ENCODE measurements around the gene CIC.
"Not testable (repeated sequence)": the region's sequence is repeated elsewhere in the genome, so short reads cannot be mapped to it uniquely, and the experiment has no call there.

Gene CIC

GRCh38 chr19:42255766-42256745 lies 13.0 kb upstream of the CIC start:
- DNase-seq (ENCODE audit: low read depth, low spot score): no peak

- DNase-seq (ENCODE audit: low read depth, low spot score): not testable (repeated sequence)
These were observed 11.2 kb upstream of the CIC start for GRCh38 chr19:42257842-42258241.

DNA sequence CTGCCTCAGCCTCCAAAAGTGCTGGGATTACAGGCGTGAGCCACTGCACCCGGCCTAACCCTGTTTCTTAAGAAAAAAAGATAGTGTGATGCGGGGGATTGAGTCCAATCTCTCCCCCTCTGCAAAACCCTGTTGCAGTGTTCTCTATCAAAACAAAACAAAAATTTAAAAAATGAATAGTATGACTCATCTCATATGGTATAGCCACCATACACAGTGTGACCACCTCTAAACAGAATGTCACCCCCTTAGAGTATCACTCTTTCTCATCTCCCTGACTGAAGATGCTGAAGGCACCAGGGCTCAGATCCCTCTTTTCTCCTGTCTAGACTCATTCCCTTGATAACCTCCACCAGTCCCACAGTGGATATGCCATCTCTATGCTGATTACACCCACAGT lies 7.3 kb upstream of the CIC start:
- DNase-seq (ENCODE audit: low read depth, low spot score): no peak

- not testable (repeated sequence) for DNase-seq (ENCODE audit: low read depth, low spot score)
These were observed 2.9 kb upstream of the CIC start for GRCh38 chr19:42266105-42266504.

DNA sequence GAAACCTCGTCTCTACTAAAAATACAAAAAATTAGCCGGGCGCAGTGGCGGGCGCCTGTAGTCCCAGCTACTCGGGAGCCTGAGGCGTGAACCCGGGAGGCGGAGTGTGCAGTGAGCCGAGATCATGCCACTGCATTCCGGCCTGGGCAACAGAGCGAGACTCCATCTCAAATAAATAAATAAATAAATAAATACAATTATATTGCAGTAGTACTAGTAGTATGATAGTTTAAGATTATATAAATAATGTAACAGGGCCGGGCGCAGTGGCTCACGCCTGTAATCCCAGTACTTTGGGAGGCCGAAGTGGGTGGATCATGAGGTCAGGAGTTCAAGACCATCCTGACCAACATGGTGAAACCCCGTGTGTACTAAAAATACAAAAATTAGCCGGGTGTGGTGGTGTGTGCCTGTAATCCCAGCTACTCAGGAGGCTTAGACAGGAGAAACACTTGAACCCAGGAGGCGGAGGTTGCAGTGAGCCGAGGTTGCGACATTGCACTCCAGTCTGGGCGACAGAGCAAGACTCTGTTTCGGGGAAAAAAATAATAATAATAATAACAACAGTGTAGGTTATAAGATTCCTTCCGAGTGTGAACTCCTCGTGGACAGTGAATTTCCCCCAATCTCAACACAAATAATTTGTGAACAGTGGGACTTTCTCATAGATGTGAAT lies 2.0 kb upstream of the CIC start:
- not testable (repeated sequence) for DNase-seq (ENCODE audit: low read depth, low spot score)

DNA sequence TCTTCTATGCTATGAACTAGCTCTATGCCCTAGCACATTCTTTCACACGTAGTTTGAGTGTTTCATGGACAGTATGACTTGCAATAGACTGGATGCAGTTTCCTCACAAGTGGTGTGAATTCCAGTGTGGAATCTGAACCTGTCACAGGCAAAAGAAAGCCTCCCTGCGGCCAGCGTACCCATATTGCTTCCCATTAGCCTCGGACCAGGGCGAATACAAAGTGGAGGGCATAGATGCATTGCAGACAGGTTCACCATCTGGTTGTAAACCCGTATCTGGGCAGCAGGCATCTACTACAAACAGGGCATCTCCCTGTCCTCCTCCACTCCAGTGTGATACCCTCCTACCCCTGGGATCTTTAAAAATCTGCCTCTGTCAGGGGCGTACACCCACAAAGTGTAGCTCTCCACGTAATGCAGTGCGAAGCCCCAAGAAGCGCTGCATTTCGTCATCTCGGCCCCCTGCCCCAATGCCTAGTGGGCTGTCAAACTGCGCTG lies 1.4 kb upstream of the CIC start:
- no peak for DNase-seq (ENCODE audit: low read depth, low spot score)

- peak; percentile 97 for DNase-seq (ENCODE audit: low read depth, low spot score)
These were observed 829 bp upstream of the CIC start for GRCh38 chr19:42268142-42268703.

DNA sequence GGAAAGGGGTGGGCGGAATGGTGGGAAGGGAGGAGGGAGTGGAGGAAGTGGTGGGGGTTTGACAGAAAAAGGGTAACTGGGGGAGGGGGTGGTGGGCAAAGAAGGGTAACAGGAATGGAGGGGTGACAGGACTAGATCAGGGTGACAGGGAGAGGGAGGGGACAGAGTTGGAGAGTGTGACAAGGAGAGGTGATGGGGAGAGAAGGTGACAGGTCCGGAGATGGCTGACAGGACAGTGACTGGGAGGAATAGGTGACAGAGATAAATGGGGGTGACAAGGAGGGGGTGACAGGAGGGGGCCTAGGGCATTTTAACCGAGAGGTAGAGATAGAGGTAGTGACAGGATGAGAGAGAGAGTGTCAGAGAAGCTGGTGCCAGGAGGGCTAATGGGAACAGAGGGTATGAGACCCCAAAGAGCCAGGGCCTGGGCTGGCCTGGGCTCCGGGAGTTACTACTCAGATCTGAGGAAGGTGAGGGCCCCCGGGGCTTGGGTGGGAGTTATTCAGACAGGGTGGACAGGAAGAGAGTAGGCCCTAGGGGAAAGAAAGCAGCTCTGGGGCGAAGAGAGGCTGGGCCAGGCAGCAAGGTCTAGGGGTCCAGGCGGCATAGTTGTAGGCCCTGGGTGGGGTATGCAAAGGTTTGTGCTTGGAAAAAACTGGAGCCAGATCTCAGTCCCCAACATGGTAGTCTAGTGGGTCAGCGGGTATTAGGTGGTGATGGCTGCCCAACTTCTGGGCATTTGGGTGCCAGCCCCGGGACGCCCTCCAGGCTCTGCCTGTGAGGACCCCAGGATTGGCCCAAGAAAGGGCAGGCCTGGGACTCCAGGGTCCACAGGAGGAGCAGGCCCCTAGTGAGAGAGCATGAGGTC lies 660 bp downstream of the CIC start:
- no peak for DNase-seq (ENCODE audit: low read depth, low spot score)

GRCh38 chr19:42270346-42271044 lies 1.4 kb downstream of the CIC start:
- no peak for DNase-seq (ENCODE audit: low read depth, low spot score)

DNA sequence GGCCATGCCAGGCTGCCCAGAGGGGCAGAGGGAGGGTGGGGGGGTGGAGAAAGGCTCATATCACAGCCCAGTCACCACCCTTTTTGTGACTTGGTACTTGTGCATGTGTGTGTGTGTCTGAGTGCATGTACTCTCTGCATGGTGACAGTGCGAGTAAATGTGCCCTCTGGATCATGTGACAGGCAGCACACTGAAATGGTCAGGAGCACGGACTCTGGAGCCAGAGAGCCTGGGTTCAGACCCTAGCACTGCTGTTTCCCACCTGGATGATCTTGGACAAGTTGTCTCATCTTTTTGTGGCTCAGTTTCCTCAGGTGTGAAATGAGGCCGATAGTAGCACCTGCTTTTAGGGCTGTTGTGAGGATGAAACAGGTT lies 2.0 kb downstream of the CIC start:
- no peak for DNase-seq (ENCODE audit: low read depth, low spot score)

DNA sequence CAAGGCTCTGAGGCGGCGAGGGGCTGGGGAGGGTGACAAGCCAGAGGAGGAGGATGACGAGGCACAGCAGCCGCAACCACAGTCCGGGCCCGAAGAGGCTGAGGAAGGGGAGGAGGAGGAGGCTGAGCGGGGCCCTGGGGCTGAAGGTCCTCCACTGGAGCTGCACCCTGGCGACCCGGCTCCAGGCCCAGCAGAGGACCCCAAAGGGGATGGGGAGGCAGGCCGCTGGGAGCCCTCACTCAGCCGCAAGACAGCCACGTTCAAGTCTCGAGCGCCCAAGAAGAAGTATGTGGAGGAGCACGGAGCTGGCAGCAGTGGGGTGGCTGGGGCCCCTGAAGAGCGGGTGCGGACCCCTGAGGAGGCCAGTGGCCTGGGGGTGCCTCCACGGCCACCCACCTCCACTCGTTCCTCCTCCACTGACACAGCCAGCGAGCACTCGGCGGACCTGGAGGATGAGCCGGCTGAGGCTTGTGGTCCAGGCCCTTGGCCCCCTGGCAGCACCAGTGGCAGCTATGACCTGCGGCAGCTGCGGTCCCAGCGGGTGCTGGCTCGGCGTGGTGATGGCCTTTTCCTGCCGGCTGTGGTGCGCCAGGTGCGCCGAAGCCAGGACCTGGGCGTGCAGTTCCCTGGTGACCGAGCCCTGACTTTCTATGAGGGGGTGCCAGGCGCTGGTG lies 2.9 kb downstream of the CIC start:
- no peak for DNase-seq (ENCODE audit: low read depth, low spot score)

GRCh38 chr19:42272535-42272897 lies 3.5 kb downstream of the CIC start:
- DNase-seq (ENCODE audit: low read depth, low spot score): no peak

DNA sequence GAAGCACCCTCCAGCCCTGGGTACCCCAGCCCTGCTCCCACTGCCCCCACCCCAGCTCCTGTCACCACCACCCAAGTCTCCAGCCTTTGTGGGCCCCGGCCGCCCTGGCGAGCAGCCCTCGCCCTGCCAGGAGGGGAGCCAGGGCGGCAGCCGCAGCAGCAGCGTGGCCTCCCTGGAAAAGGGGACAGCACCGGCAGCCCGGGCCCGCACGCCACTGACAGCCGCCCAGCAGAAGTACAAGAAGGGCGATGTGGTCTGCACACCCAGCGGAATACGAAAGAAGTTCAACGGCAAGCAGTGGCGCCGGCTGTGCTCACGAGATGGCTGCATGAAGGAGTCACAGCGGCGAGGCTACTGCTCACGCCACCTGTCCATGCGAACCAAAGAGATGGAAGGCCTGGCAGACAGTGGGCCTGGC lies 3.9 kb downstream of the CIC start:
- no peak for DNase-seq (ENCODE audit: low read depth, low spot score)

DNA sequence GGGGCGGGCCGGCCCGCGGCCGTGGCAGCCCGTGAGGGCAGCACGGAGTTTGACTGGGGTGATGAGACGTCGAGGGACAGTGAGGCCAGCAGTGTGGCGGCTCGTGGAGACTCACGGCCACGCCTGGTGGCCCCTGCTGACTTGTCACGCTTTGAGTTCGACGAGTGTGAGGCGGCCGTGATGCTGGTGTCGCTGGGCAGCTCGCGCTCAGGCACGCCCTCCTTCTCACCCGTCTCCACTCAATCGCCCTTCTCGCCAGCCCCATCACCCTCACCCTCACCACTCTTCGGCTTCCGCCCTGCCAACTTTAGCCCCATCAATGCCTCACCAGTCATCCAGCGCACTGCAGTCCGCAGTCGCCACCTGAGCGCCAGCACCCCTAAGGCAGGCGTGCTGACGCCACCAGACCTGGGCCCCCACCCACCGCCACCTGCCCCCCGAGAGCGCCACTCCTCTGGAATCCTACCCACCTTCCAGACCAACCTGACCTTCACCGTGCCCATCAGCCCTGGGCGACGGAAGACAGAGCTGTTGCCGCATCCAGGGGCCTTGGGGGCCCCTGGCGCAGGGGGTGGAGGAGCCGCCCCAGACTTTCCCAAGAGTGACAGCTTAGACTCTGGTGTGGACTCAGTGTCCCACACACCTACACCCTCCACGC lies 4.5 kb downstream of the CIC start:
- DNase-seq (ENCODE audit: low read depth, low spot score): no peak

DNA sequence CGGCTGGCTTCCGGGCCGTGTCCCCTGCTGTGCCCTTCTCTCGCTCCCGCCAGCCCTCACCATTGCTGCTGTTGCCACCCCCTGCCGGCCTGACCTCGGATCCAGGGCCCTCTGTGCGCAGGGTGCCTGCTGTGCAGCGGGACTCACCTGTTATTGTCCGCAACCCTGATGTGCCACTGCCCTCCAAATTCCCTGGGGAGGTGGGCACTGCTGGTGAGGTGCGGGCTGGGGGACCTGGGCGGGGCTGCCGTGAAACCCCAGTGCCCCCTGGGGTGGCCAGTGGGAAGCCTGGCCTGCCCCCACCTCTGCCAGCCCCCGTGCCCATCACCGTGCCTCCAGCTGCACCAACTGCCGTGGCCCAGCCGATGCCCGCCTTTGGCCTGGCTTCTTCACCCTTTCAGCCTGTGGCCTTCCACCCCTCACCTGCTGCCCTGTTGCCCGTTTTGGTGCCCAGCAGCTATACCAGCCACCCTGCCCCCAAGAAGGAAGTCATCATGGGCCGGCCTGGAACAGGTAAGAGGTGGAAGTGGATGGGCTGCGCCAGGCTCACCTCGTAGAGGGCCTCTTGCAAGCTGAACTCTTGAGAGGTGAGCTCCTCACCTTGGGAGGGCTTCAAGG lies 5.1 kb downstream of the CIC start:
- no peak for DNase-seq (ENCODE audit: low read depth, low spot score)

DNA sequence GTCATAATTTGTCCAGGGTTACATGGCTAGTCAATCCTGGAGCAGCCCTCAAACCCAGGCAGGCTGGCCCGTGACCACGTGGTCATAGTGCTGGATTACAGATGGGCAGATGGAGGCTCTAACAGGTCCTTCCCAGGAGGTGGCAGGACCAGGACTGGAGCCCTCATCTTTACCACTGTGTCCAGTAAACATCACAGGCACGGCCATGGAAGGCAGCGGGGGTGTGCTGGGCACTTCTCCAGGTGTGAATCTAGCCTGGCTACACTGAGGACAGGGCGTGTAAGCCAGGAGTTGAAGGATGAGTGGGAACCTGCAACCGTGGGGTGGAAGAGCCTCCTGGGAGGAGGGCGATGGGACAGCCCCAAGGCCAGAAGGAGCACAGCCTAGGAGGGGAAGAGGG lies 6.1 kb downstream of the CIC start:
- DNase-seq (ENCODE audit: low read depth, low spot score): no peak

- no peak for DNase-seq (ENCODE audit: low read depth, low spot score)
These were observed 6.5 kb downstream of the CIC start for GRCh38 chr19:42275517-42275916.

DNA sequence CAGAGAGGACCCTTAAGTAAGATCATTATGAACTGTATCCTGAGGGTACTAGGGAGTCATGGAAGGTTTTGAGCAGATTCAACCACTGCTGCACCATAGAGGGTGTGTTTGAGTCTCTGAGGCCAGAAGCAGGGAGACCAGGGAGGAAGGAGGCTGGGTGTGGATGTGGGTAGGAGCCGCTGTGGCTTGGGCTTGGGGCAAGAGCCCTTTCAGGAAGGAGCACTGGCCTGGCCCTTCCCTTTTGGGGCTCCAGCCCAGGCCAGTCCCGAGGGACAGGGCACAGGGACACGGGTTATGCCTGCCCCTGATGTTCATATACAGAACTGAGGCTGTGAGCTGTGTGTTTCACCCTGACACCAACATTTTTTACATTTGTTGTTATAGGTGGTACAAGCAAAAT lies 7.2 kb downstream of the CIC start:
- no peak for DNase-seq (ENCODE audit: low read depth, low spot score)

DNA sequence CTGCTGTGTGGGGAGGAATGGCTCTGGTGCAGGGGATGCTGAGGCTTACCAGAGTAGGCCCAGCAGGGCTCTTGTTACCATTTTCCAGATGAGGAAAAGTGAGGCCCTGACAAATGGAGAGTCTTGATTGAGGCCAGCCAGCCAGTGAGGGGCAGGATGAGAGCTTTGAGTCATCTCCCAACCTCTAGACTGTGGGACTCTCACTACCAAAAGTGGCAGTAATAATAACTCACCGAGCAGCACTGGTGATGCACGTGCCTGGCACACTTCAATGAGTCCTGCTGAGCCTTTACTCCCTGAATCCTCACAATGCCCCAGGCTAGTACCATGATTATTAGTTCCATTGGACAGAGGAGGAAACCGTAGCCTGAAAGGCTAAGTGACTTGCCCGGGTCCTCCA lies 7.8 kb downstream of the CIC start:
- no peak for DNase-seq (ENCODE audit: low read depth, low spot score)
